ENCODE results near the gene HOXA5. TPM values are rescaled to one million over a fixed set of nuclear protein-coding genes. Genes with fewer than 3 reads are reported as not detected.

Gene HOXA5
- total and polyA plus RNA-seq, 8 donors: 2.9 to 53.1 (median 10.7) TPM

DNA sequence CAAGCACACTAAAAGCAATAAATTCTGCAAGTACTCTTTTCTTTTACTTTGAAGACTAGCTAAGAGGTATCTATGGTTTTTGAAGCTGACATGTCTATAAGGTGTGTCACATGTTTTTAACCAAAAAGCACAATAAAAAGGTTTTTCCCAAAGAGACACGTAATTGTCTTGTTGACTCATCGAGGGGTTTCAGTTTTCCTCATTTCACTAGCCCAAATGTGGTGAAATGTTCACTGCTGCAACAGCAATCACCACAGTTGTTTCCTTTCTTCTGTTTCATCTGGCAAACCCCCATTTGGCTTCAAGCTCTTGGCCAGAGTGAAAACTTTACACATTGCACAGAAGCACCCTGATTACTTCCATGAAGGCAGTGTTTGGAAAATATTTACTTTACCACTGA, 9.1 kb downstream of the HOXA5 start:
- Histone ChIP-seq H3K36me3 (no peaks in the 10 kb centered on the region), H3K4me1 (peaks cover 0 to 80% (median 38%) of the 10 kb centered on the region in 4 donors), H3K27ac (peak overlapping the region in 4 of 5 donors; percentile 39 to 99 (median 95)), H3K9me3 (no peaks in the 10 kb centered on the region), H3K27me3 (peaks cover 0 to 99% (median 52%) of the 10 kb centered on the region in 3 donors), H3K4me3 (no peak overlapping the region)
- WGBS, 5 donors: 30 to 67% (median 48%) methylated on average over 2 of the region's 2 CpGs
- peak in 1 of 2 donors; percentile 82 for DNase-seq
- intact Hi-C loops (cut with DNase I; ENCODE audit: low total_unique reads): no loop called here
- TF ChIP-seq POLR2A (IDR thresholded peaks at IDR 0.05) (no peak), EP300 (IDR thresholded peaks at IDR 0.05) (no peak), CTCF (IDR thresholded peaks at IDR 0.05) (no peak), POLR2AphosphoS5 (IDR thresholded peaks at IDR 0.05) (peak; percentile 29 to 49 (median 46))

DNA sequence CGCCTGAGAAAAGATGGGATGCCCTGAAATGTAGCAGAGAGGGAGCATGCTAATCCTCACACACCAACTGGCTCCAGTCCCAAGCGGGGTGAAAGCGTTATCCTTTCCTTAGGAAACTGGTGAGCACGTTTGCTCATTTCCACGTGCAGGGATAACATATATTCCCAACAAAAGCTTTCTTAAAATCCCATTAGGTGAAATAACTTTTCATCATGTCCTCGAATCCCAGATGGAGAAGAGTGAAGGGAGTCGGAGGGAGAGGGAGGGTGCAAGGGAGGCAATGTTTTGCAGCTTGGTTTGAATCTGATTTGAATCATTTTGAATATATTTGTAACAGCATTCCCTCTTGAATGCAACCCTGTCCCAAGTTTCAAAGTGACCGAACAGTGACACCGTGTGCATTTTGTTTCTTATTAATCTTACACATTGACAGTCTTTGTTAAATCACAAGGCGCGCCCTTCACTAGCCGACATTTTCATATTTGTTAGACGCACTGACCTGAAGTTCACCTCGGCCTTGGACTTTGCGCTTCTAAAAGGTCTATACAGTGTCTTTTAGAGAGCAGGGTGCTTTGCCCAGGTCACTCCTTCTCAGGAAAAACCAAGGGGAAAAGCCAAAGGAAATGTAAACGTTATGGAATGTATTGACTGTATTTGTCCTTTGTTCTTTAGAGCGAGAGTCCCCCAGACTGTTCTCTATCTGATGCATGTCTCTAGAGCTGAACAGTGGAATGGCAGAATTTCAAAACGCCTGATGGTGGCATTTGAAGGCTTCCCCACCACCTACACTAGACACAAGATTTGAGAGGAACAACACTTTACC, 9.9 kb downstream of the HOXA5 start:
- no peak overlapping the region for H3K4me3 ChIP-seq
- no peaks in the 10 kb centered on the region for H3K9me3 ChIP-seq
- TF ChIP-seq EP300 (IDR thresholded peaks at IDR 0.05): no peak
- no peak for TF ChIP-seq CTCF (IDR thresholded peaks at IDR 0.05)
- no peak for TF ChIP-seq POLR2A (IDR thresholded peaks at IDR 0.05)
- H3K4me1 ChIP-seq: peaks cover 0 to 82% (median 40%) of the 10 kb centered on the region in 4 donors
- H3K36me3 ChIP-seq: no peaks in the 10 kb centered on the region
- peak in 1 of 2 donors; percentile 64 for DNase-seq
- intact Hi-C loops (cut with DNase I; ENCODE audit: low total_unique reads): no loop called here
- peak overlapping the region in 4 of 5 donors; percentile 45 to 99 (median 95) for H3K27ac ChIP-seq
- H3K27me3 ChIP-seq: peaks cover 0 to 99% (median 56%) of the 10 kb centered on the region in 3 donors
- 36 to 58% (median 47%) methylated on average over 18 of the region's 18 CpGs for WGBS, 5 donors

DNA sequence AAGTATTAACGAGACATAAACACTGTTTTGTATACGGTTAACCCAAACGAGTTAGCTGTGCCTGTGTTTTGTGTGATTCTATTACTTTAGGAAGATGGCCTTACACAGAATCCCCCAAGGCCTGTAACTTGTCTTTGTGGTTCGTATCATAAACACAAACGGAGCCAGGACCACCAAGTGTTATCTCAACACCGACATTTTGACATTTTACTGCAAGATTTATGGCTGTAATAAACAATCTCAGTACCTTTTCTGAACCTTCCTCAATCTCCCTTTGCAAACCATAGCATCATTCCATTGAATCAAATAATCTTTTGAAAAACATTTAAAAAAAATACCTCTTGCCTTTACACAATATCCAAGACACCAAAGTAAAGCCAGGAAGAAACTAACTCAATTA, 10.5 kb downstream of the HOXA5 start:
- no peak overlapping the region for H3K4me3 ChIP-seq
- DNase-seq: no peak
- intact Hi-C loops (cut with DNase I; ENCODE audit: low total_unique reads): no loop called here
- no peaks in the 10 kb centered on the region for H3K36me3 ChIP-seq
- no peak for TF ChIP-seq EP300 (IDR thresholded peaks at IDR 0.05)
- TF ChIP-seq POLR2A (IDR thresholded peaks at IDR 0.05): no peak
- H3K4me1 ChIP-seq: peaks cover 0 to 82% (median 41%) of the 10 kb centered on the region in 4 donors
- H3K9me3 ChIP-seq: no peaks in the 10 kb centered on the region
- H3K27ac ChIP-seq: peak overlapping the region in 4 of 5 donors; percentile 45 to 99 (median 95)
- 41 to 68% (median 64%) methylated on average over 6 of the region's 6 CpGs for WGBS, 5 donors
- H3K27me3 ChIP-seq: peaks cover 0 to 96% (median 62%) of the 10 kb centered on the region in 3 donors

DNA sequence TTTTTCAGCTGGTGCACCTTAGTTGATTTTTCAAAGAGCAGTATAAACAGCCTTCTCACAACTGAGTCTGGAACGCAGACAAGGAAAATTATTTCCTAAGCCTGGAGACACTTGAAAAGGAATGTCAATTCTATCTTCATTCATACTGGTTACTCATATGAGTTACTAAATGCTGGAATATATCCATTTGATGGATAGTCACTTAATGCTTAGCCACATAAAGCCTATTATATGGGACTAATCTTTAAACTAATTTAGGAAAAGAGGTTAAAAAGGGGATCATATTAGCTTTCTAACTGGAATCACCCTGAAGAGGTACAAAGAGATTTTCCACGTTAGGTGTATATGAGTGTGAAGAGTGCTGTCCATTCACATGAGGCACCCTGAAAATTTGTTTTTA, 11.3 kb downstream of the HOXA5 start:
- DNase-seq: no peak
- Histone ChIP-seq H3K4me1 (peaks cover 0 to 82% (median 43%) of the 10 kb centered on the region in 4 donors), H3K27ac (peak overlapping the region in 4 of 5 donors; percentile 45 to 99 (median 96)), H3K27me3 (peaks cover 0 to 95% (median 61%) of the 10 kb centered on the region in 3 donors), H3K9me3 (no peaks in the 10 kb centered on the region), H3K36me3 (no peaks in the 10 kb centered on the region), H3K4me3 (no peak overlapping the region)
- 69 to 85% (median 78%) methylated on average over 2 of the region's 2 CpGs for WGBS, 5 donors
- intact Hi-C loops (cut with DNase I; ENCODE audit: low total_unique reads): no loop called here
- TF ChIP-seq CTCF (IDR thresholded peaks at IDR 0.05) (no peak), EP300 (IDR thresholded peaks at IDR 0.05) (no peak), POLR2A (IDR thresholded peaks at IDR 0.05) (no peak), POLR2AphosphoS5 (IDR thresholded peaks at IDR 0.05) (no peak)
